Left hindlimb (tissue), 1 donor: ENCODE data around the gene CDH4.
"Not testable (repeated sequence)": the region's sequence is repeated elsewhere in the genome, so short reads cannot be mapped to it uniquely, and the experiment has no call there.

ENCODE experiments used
- DNase-seq: peaks from one replicate; pipeline ENCODE4 v3.0.0-alpha.2; 2018

CDH4 gene

DNA sequence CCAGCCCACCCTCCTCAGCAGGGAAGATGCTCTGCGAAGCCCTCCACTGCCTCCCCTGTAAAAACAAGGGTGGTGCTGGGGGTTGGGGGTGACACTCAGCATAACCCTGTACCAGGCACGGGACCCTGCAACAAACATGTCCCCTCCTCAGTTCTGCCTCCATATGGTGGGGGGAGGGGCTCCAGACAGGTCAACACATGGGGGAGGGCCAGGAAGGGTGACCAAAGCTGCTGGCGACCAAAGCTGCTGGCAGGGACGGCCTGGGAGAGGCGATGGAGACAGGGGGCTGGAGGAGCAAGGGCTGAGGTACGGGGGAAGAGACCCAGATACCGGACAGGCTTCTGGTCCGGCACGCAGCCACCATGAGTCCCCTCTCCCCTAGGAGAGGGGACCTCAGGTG is 690.5 kb downstream of the CDH4 start:
- DNase-seq = no peak

DNA sequence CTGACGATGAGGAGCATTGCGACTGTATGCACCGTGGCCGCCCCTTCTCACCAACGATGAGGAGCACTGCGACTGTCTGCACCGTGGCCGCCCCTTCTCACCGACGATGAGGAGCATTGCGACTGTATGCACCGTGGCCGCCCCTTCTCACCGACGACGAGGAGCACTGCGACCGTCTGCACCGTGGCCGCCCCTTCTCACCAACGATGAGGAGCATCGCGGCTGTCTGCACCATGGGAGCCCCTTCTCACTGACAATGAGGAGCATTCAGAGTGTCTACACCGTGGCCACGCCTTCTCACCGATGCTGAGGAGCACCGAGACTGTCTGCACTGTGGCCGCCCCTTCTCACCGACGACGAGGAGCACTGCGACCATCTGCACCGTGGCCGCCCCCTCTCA is 692.9 kb downstream of the CDH4 start:
- DNase-seq = not testable (repeated sequence)

DNA sequence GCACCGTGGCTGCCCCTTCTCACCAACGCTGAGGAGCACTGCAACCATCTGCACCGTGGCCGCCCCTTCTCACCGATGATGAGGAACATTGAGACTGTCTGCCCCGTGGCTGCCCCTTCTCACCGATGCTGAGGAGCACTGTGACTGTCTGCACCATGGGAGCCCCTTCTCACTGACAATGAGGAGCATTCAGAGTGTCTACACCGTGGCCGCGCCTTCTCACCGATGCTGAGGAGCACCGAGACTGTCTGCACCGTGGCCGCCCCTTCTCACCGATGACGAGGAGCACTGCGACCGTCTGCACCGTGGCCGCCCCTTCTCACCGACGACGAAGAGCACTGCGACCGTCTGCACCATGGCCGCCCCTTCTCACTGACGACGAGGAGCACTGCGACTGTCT is 693.4 kb downstream of the CDH4 start:
- not testable (repeated sequence) for DNase-seq

DNA sequence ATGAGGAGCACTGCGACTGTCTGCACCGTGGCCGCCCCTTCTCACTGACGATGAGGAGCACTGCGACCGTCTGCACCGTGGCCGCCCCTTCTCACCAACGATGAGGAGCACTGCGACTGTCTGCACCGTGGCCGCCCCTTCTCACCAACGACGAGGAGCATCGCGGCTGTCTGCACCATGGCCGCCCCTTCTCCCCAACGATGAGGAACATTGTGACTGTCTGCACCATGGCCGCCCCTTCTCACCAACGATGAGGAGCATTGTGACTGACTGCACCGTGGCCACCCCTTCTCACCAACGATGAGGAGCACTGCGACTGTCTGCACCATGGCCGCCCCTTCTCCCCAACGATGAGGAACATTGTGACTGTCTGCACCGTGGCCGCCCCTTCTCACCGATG is 696.0 kb downstream of the CDH4 start:
- not testable (repeated sequence) for DNase-seq

DNA sequence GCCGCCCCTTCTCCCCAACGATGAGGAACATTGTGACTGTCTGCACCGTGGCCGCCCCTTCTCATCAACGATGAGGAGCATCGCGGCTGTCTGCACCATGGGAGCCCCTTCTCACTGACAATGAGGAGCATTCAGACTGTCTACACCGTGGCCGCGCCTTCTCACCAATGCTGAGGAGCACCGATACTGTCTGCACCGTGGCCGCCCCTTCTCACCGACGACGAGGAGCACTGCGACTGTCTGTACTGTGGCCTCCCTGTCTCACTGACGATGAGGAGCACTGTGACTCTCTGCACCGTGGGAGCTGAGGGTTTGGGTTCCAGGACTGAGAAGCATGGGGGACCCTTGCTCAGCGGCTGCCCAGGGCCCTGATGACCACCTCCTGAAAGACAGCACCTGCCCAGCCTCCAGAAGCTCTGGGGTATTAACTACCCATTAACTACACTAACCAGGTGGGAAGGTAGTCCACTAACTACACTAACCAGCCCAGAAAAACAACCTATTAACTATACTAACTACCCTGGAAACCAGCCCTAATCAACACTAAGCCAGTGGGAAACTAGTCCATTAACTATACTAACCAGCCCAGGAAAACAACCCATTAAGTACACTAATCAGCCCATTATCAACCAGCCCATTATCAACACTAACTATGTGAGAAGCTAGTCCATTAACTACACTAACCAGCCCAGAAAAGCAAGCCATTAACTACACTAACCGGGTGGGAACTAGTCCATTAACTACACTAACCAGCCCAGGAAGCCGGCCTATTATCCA is 696.7 kb downstream of the CDH4 start:
- no peak for DNase-seq

DNA sequence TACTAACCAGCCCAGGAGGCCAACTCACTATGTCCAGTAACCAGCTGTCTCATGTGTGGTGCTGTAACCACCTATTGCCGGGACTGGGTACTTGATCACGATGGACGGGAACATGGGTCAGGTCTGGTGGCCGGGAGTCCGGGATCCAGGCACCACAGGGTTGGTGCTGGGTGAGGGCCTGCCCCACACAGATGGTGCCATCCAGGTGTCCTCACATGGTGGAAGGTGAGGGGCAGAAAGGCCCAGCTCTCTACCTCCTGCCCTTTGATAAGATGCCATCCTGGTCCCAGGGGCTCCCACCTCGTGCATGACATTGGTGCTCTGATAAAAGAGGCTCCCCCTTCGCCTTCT is 697.3 kb downstream of the CDH4 start:
- no peak for DNase-seq

DNA sequence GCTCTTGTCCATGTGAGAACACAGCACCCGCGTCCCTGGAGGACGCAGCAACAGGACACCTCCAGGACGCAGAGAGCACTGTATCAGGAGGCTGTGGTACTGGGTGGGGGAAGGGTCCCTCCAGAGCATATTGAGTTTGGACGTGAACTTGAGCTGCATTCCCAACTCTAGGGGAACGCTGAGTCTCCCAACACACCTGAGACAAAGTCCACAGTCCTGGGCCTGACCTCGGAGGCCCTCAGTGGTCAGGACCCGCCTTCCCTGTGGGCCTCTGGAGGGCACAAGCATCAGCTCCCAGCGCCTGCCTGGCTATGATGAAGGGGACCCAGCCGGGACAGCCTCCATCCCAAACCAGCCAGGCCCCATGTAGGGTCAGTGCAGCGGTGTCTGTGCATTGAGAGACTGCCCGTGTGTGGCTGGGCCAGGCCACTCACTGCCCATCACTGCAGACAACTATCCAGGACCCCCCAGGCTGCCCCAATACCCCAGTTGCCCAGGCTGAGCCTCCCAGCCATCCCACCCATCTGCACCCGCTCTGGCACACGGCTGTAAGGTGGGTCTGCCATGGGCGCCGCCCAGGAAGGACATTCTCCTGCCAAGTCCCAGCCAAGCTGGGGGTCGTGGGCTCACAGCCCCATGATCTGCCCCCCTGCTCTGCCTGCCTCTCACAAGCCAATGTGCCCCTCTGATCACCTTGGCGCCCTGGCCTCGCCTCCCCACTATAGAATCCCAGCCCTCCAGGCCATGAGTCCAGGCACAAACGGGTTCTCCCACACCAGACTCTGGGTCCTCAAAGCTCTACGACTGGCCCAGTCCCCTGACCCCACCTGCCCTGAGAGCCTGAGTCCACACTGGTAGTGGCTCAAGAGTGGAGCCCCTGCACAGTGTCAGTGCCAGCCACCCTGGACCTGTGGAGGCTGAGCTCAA is 697.9 kb downstream of the CDH4 start:
- no peak for DNase-seq

DNA sequence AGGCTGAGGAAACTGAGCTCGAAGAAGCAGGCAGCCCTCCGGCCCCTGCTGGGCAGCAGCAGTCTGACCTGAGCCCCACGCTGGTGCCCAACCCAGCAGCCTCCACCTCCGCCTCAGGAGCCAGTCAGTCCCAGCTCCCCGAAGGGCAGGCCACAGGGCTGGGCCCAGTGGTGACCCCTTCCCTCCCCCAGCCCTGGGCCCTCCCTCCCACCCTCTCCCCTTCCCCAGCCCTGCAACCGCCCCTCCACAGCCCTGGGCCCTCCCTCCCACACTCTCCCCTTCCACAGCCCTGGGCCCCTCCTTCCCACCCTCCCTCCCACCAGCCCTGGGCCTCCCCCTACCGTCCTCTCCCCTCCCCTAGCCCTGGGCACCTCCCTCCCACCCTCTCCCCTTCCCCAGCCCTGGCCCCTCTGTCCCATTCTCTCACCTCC is 698.6 kb downstream of the CDH4 start:
- no peak for DNase-seq

DNA sequence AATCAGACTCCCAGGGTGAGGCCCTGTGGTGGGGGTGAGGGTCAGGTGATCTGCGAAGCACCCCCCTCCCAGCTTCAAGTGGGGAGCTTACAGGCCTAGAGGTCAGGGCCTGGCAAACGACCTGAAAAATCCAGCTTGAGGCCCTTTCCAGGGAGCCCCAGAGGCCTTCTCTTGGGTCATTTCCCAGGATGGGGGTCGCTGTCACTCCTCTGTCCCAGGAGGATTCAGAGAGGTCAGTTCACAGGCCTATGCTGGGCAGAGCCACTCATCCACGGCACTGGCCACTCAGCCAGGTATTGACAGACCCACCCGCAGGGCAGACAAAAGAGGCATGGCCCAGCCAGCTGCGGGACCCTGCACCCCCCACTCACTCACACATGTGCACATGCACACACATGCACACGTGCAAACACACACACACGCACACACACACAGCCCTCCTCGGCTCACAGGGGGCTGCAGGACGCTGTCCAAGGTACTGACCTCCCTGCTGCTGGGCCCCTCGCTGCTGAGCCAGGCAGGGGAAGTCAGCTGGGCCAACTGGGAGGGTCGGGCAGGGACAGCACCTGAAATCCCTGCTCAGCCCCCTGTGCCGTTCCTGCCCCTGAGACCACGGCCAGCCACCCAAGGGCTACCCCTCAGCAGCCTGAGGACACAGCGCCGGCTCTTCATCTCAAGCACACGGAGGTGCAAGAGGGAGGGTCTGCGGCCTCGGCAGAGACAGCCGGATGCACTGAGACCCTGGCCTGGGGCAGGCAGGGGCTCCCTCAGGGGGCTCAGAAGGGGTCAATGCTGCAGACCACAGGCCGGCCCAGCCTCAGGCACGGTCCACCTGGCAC is 699.9 kb downstream of the CDH4 start:
- DNase-seq = peak; percentile 73

DNA sequence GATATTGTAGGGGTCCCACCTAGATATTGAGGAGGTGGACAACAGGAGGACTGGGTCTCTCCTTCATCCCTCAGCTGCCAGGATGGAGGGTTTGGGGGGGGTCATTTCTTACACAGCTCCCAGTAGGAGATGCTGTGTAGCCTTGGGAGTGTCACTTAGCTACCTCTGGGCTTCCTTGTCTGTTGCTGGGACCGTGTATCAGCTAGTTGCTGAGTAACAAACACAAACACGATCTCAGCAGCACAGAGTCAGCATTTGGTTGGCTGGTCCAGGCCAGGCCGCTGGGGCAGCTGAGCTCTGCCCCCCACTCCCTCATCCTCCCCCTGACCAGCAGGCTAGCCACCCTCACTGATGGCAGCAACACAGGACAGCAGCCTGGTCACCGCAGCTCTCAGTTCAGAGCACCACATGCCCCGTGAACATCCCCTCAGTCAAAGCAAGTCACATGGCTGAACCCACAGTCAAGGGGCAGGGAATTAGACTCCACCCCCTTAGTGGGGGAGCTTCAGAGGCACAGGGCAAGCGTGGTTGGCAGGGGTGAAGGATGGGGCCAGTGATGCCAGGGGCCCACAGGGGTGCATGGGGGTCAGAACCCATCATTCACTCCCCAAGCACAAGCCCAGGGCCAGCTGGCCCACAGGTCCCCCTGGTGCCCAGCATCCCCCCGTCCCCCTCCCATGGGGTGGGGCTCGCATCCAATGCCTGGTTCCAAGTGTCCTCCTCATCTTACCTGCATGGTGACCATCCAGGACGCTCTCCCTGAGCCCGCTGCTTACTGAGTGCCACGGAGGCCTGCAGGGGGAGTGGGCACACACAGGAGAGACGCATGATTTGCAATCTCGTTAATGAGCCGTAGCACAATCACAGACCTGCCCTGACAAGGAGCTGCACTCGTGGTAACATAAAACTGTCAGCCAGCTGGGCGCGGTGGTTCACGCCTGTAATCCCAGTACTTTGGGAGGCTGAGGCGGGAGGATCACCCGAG is 701.3 kb downstream of the CDH4 start:
- no peak for DNase-seq

DNA sequence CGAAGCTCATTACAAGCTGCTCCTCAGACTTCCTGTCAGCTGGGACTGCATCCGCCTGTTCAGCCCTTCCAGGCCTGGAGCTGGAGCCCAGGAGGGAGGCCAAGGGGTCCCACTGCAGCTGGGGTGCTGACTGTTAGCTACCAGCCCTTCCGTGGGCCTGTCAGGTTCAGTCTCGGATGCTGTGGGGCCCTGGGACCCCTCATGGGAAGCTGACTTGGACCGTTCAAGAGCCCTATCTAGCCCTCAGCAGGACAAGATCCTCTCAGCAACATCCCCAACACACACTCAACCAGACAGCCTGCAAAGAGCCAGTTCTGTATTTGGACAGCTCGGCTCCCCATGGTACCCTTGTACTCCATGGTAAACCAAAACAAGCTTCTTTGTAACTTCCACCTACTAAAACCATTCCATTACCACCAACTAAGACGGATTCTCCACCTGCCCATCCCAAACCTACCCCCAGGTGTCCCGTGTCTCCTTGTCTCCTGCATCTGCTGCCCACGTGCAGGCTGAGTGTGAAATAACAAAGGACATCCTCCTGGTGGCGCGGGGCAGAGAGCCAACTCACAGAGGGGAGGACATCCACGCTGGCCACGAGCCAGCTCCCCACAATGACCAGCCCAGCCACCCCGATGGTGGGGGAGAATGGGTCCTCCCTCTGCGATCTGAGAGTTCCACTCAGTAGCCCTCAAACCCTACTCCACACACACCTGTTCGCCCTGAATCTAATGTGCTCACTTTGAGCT is 702.4 kb downstream of the CDH4 start:
- DNase-seq = no peak

DNA sequence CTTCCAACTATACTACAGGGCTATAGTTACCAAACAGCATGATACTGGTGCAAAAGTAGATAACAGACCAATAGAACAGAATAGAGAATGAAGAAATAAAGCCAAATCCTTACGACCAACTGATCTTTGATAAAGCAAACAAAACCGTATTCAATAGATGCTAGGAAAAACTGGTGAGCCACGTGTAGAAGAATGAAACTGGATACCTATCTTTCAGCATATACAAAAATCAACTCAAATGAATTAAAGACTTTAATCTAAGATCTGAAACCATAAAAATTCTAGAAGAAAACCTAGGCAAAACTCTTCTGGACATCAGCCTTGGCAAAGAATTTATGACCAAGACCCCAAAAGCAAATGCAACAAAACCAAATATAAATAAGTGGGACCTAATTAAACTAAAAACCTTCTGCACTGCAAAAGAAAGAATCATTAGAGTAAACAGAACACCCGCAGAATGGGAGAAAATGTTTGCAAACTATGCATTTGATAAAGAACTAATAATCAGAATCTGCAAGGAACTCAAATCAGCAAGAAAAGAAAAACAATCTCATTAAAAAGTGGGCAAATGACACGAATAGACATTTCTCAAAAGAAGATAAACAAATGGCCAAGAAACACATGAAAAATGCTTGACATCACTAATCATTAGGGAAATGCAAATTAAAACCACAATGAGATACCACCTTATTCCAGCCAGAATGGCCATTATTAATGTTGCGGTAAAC is 703.8 kb downstream of the CDH4 start:
- no peak for DNase-seq

DNA sequence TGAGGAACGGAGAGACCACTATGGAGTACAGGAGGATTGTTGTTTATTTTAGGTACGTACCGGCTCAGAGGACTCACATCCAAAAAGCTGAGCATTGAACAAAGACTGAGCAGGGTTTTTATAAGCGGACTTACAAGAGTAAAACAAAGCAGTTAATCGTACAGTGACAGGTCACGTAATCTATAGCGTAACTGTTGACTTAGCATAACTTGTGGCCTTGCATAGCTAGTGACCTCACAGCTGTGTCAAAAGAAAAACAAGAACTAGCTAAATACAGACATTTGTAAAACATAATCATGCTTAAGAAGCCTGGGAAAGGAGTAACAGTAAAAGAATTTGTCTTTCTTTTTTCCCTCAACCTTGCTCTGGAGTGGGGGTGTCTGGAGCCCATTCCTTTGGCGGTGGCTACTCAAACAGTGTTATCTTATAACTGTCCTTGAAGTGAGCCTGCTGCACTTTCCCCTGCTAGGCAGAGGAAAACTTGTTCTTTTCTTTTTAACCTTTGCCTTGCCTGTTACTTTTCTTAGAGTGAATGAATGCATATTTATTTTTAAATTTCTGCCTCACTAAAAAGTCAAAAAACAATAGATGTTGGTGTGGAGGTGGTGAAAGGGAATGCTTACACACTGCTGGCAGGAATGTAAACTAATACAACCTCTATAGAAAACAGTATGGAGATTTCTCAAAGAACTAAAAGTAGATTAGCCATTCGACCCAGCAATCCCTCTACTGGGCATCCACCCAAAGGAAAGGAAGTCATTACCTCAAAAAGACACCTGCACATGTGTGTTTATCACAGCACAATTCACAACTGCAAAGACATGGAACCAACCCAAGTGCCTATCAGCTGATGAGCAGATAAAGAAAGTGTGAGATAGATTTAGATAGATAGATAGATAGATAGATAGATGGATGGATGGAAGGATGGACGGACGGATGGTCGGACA is 704.6 kb downstream of the CDH4 start:
- DNase-seq = no peak

DNA sequence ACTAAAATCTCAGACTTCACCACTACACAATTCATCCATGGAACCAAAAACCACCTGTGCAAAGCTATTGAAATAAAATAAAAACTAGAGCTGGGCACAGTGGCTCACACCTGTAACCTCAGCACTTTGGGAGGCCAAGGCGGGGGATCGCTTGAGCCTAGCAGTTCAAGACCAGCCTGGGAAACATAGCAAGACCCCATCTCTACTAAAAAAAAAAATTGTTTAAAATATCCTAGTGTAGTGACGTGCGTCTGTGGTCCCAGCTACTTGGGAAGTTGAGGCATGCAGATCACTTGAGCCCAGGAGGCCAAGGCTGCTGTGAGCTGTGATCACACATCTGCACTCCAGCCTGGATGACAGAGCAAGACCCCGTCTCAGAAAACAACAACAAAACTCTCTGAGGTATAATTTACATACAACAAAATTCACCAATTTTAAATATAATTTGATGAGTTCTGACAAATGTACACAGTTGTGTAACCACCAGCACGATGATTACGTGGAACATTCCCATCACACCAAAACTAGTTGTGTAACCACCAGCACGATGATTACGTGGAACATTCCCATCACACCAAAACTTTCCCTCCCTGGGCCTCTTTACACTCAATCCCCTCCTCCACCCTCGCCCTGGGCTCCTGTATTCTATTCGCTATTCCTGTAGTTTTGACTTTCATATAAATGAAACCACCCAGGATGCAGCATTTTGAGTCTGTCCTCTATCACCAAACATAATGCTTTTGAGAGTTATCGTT is 706.1 kb downstream of the CDH4 start:
- no peak for DNase-seq

DNA sequence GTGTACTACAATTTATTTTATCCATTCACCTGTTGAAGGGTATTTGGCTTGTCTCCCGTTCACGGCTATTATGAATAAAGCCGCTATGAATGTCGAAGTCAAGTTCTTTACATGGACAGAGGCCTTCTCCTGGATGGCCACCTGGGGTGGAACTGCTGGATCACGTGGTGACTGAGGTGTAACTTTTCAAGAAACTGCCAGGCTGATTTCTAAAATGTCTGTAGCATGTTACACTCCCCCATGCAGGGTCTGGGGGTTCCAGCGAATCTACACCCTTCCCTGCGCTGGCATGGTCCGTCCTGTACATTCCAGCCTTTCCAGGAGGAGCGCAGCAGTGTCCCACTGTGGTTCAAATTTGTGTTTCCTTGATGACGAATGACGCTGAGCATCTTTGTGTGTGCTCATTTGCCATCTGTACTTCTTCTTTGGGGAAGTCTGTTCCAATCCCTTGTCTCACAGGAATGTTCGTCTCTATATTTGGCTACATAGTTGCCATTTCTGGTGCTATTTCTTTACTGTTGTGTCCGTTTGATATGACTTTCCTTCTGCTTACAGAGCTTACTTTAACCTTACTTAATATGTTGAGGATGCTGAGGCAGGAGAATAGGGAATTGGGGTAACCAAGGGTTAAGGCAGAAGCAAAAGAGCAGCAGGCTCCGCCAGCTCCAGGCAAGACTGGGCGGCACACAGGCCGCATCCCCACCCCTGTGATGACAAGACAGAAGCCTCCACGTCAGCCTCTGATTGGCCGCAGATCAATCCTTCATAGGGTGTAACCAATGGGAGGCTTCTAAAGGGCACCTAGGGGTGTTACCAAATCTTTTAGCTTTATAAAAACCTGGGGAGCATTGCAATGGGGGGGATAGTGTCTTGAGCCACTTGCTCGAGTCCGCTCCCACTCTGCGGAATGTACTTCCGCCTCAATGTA is 707.0 kb downstream of the CDH4 start:
- DNase-seq = no peak

DNA sequence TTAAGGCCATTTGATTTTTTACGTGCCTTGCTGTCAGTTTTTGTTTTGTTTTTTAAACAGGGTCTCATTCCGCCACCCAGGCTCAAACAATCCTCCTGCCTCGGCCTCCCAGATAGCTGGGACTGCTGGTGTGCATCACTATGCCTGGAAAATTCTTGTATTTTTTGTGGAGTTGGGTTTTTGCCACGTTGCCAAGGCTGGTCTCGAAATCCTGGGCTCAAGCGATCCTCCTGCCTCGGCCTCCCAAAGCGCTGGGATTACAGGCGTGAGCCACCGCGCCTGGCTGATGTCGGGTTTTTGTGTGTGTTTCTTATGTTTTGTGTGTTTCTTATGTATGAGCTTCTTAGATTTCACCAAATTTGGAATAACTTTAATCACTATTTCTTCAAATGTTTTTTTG is 708.8 kb downstream of the CDH4 start:
- DNase-seq = no peak

DNA sequence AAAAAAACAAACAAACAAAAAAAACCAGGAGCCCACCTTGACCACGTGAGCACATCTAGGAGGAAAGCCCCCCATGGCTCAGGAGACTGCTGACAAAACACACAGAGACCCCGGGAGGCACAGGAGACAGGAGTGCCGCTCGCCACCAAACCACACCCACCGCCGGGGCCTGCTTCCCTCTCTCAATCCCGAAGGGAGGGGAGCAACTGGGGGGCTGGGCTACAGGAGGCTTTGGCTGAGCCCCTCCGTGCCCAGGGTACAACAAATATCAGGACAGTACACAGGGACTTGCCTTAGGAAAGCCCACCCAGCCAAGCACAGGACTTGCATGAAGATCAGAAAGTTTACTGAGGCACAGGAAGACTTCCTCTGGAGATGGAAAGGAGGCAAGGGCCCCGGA is 711.1 kb downstream of the CDH4 start:
- no peak for DNase-seq
